OCI-LY7 (cell line): Measurements from ENCODE around the gene CXCR3.

Experiments
- CTCF ChIP-seq: fragments of 200-600 bp; sonication (generic); conservative IDR thresholded peaks from 2 replicates; pipeline ENCODE4 v1.5.1; 2014; ENCODE audit warnings: mild to moderate bottlenecking, antibody characterized with exemption, low read length, moderate library complexity, mixed read lengths
- EZH2phosphoT487 ChIP-seq: fragments of 200-600 bp; sonication (generic); IDR thresholded peaks from 2 replicates; pipeline ENCODE4 v1.6.1; 2018; ENCODE audit warnings: low read depth, borderline replicate concordance, mild to moderate bottlenecking, mixed run types, antibody characterized with exemption, low read length, moderate library complexity, mixed read lengths

- TF ChIP-seq CTCF (no peak), EZH2phosphoT487 (no peak)
Observed at GRCh38 chrX:71619986-71620385, 1.7 kb upstream of the CXCR3 start.
